IPS-11a (cell line): ENCODE data around the gene AKR1C4.
"Not testable (repeated sequence)": the region's sequence is repeated elsewhere in the genome, so short reads cannot be mapped to it uniquely, and the experiment has no call there.

Source experiments
- H3K4me3 ChIP-seq: one replicate; pipeline ENCODE4 v1.5.1; 2013; ENCODE audit warnings: low read depth, low read length, control low read depth

The AKR1C4 gene

DNA sequence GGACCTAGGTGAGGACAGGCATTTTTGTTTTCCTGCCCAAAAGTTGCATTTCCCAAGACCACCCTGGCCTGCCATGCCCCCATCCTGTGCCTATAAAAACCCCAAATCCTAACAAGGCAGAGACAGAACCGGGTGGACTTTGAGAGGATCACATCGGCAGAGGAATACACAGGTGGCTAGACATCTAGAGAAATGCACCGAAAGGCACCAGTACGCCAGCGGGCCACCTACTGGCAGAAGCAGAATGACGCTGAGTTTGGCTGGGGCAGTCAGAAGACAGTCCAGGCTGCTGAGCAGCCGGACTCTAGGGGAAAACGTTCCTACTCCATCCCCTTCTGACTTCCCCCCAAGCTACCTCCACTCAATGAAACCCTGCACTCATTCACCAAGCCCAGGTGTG, 2.8 kb downstream of the AKR1C4 start:
- no peak overlapping the region for H3K4me3 ChIP-seq

DNA sequence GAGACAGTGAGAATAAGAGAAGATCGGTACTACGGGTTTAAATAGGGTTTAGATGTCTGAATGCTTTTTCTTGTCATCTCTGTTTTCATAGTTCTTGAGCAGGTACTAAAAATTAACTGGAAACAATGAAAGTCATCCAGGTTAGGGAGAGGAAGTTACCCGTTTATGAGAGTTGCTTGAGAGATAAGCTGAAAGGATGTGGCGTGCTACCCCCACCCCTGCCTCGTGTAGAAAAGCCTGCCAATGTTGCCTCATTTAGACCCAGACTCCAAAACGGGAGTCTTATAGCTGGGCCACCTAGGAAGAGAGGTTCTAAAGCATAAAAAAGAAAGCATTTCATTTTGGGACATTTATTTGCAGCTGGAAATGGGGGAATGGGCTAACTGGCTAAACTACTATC, 10.2 kb downstream of the AKR1C4 start:
- H3K4me3 ChIP-seq, result no peak overlapping the region

DNA sequence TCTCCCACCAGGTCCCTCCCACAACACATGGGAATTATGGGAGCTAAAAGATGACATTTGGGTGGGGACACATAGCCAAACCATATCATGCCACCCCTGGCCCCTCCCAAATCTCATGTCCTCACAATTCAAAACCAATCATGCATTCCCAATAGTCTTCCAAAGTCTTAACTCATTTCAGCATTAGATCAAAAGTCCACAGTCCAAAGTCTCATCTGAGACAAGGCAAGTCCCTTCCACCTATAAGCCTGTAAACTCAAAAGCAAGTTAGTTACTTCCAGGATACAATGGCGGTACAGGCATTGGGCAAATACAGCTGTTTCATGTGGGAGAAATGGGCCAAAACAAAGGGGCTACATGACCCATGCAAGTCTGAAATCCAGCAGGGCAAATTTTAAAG, 13.1 kb downstream of the AKR1C4 start:
- H3K4me3 ChIP-seq, result not testable (repeated sequence)

DNA sequence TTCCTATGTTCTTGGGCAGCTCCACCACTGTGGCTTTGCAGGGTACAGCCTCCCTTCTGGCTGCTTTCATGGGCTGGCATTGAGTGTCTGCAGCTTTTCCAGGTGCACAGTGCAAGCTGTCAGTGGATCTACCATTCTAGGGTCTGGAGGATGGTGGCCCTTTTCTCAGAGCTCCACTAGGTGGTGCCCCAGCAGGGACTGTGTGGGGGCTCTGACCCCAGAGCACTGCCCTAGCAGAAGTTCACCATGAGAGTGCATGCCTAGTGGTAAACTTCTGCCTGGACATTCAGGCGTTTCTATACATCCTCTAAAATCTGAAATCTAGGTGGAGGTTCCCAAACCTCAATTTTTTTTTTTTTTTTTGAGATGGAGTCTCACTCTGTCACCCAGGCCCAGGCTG, 13.6 kb downstream of the AKR1C4 start:
- H3K4me3 ChIP-seq, result not testable (repeated sequence)

DNA sequence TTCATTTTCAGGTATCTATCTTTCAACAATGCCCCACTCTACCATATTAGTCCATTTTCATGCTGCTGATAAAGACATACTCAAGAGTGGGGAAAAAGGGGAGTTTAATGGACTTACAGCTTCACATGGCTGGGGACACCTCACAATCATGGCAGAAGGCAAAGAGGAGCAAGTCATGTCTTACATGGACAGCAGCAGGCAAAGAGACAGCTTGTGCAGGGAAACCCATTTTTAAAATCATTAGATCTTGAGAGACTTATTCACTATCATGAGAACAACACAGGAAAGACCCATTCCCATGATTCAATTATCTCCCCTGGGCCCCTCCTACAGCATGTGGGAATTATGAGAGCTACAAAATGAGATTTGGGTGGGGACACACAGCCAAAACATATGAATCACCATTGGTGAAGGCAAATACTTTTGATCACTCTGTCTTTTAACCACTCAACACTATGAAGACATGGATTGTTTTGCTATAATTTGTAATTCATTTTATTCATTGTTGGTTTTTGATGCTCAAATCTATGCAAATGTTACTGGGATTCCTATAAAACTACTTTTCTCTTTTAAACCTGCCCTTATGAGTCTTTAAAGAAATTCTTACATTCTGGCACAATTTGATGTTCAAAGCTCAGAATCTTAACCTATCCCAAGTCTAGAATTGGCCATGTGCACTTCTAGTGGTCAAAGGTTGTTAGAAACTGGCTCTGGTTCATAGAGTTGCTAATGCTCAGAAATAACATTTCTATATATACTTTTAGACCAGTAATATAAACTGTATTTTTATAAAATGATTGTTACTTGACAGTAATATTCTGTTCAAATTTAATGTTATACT, 15.3 kb downstream of the AKR1C4 start:
- no peak overlapping the region for H3K4me3 ChIP-seq

DNA sequence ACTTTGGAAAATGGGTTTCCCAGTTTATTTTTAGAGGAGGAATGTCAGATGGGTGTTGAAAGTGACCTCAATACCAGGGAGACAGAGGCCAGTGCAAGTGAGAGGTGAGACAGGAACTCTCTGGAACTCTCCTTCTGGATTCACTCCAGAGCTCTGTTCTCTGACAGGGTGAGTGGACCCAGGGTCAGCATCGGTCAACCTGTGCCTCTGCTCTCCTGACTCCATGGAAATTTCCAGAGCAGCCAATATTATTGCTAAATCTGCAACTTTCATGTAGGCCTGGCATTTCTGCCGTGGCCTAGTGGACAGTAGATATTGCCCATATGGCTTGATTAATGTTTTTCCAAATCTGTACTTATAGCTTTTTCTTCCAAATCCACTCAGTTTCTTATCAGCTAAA, 20.2 kb downstream of the AKR1C4 start:
- H3K4me3 ChIP-seq, result no peak overlapping the region

DNA sequence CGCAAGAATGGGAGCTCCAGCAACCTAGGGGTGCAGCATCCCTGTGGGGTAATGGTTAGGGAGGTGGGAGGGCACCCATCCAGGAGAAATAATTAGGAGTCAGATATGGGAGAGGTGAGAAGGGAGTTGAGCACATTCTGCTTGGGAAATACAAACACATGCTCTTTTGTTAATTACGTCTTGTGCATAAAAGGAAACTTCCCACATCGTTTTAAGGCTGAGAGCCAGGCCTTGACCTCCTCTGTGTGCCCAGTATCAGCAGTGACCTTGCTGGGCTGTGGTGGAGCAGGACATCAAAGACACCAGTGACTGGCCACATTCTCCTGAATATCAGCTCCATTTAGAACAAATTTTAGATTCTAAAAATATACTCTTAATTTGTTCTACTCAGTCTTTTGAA, 22.6 kb downstream of the AKR1C4 start:
- no peak overlapping the region for H3K4me3 ChIP-seq

DNA sequence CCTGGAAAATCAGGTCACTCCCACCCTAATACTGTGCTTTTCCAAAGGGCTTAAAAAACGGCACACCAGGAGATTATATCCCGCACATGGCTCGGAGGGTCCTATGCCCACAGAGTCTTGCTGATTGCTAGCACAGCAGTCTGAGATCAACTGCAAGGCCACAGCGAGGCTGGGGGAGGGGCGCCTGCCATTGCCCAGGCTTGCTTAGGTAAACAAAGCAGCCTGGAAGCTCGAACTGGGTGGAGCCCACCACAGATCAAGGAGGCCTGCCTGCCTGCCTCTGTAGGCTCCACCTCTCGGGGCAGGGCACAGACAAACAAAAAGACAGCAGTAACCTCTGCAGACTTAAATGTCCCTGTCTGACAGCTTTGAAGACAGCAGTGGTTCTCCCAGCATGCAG, 26.3 kb downstream of the AKR1C4 start:
- not testable (repeated sequence) for H3K4me3 ChIP-seq

DNA sequence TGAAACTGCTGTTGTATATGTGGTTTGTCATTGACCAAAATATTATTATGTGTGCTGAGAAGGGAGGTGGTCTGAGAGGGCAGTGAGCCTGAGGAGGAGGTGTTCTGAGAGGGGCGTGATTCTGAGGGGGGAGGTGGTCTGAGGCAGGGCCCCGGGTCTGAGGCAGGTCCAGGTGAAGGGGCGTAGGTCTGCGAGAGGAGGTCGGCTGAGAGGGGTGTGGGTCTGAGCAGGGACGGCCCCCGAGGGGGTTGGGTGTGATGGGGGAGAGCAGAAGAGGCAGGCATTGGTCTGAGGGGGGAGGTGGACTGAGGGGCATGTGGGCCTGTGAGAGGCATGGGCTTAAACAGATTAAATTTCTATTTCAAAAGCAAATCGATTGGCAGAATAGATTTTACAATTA, 32.4 kb downstream of the AKR1C4 start:
- H3K4me3 ChIP-seq, result no peak overlapping the region

DNA sequence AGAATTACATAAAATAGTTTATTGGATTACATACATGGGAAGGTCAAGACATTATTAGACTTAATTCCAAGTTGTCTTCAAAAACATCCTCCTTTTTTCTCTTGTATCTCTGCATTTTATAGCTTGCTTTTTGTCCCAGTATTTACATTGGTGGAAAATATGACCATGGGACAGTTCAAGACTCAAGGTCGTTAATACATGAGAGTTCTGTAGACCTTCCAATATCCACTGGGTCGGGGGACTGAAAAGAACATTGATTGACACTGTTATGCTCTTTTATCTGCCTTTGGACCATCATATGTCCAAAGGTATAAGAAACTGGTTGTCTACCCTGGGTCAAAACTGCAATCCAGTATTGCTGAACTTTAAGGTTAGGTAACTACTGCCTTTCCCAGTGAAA, 36.7 kb downstream of the AKR1C4 start:
- no peak overlapping the region for H3K4me3 ChIP-seq

DNA sequence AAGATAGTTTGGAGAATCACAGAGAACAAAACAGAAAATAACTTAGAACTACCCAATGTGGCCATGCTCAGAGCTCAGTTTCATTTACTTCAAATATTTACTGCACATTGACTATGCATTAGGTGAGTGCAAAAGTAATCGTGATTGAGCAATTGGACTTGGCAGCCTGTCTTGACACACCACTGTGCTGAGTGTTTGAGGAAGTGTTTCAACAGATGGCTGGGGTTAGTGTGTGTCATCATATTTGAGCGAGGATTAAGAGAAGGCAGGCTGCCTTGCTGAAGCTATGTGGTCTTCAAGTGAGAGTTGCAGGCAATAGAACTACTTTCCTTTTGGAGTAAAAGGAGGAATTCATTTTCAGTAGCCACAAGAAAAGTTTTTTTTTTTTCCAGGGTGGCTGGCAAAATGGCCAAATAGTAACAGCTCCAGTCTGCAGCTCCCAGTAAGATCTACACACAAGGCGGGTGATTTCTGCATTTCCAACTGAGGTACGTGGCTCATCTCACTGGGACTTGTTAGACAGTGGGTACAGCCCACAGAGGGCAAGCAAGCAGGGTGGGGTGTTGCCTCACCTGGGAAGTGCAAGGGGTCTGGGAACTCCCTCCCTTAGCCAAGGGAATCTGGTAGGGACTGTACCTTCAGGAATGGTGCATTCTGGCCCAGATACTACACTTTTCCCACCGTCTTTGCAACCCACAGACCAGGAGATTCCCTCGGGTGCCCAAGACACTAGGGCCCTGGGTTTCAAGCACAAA, 37.6 kb downstream of the AKR1C4 start:
- H3K4me3 ChIP-seq, result no peak overlapping the region

DNA sequence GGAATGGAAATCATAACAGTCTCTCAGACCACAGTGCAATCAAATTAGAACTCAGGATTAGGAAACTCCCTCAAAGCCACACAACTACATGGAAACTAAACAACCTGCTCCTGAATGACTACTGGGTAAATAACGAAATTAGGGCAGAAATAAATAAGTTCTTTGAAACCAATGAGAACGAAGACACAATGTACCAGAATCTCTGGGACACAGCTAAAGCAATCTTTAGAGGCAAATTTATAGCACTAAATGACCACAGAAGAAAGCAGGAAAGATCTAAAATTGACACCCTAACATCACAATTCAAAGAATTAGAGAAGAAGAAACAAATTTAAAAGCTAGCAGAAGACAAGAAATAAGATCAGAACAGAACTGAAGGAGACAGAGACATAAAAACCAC, 40.9 kb downstream of the AKR1C4 start:
- H3K4me3 ChIP-seq, result not testable (repeated sequence)

DNA sequence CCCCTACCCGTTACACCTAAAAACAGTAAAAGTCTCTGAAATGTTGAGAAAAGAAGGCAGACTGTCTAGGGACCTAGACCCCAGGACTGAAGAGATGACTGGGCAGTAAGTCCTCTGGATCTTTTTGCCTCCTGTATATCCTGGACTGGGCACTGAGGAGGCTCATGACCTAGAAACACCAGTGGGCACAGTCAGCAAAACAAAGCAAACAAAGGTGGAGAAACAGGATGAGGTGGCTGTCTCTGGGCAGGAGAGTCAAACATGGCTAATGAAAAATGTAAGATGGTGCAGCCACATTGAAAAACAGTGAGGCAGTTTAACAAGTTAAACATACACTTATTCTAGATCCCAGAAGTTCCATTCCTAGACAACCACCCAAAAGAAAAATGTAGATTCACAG, 45.9 kb downstream of the AKR1C4 start:
- no peak overlapping the region for H3K4me3 ChIP-seq

DNA sequence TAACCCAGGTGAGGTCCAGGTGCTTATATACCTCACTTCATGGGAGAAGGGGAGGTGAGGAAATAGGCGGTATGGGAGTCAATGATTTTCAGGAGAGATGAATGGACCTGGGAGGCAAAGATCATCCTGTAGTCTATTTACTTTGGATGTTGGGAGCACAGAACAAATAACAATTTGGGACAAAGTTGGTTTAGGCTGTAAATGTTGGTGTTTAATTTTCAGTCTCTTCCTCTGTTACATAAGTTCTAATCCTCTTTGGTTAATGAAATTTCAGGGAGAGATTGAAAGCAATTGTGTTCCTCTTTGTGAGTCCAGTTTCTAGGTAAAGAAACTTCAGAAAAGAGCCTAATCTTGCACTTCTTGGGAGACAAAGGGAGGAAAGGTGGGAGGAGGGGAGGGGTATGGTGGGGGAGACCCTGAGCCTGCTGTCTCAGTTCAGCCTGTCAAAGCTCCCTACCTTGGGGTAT, 46.9 kb downstream of the AKR1C4 start:
- H3K4me3 ChIP-seq, result no peak overlapping the region

DNA sequence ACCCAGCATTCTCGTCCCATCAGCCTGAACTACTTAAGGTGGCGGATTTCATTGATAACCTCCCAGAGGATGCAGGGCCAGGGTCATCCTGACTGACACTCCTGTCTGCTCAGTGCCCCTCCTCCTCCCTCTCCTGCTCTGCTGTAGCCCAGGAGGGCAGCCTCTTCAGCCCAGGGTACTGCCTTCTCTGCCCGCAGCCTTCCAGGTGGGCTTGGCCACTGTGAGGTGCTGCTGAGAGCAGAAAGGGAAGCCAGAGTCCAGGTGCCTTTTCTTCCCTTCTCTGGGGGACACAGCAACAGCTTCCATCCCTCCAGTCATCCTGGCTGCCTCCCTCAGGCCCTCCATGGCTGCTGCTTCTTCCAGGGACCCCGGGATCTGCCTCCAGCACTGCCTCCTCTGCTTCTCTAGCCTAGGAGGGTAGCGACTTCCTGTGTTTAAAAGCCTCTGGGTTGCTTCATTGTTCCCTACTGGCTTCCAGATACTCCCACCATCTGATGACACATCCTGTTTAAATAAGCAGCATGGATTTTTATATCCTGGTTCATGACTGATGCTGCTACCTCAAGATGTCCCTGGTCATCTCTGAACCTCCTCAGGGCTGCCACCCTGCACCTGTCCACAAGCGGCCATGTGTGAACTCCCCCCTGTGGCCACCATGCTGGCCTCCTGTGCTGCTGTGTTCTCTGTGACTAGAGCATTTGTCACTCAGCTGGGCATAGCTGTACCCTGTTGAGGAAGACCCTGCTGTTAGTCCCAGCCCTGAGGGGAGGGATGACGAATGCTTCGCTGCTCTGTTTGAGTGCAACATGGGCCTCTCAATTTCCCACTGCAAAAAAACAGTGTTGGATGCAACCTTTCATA, 55.8 kb downstream of the AKR1C4 start:
- no peak overlapping the region for H3K4me3 ChIP-seq

DNA sequence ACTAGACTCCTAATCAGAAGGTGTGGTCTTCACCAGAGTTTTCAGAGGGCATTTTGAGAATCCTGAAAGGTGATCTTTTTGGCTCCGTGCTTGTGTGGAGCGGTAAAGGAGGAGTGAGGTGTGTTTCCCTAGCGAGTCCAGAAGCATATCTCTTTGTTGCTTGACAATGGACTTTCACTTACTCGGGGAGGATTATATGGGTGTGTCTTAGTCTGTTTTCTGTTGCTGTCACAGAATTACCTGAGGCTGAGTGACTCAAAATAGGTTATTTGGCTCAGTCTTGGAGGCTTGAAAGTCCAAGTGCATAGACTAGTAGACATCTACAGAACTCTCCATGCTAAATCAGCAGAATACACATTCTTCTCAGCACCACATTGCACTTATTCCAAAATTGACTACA, 57.9 kb downstream of the AKR1C4 start:
- no peak overlapping the region for H3K4me3 ChIP-seq

DNA sequence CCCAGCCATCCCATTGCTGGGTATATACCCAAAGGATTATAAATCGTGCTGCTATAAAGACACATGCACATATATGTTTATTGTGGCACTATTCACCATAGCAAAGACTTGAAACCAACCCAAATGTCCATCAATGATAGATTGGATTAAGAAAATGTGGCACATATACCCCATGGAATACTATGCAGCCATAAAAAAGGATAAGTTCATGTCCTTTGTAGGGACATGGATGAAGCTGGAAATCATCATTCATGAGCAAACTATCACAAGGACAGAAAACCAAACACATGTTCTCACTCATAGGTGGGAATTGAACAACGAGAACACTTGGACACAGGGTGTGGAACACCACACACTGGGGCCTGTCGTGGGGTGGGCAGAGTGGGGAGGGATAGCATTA, 61.1 kb downstream of the AKR1C4 start:
- H3K4me3 ChIP-seq, result not testable (repeated sequence)

DNA sequence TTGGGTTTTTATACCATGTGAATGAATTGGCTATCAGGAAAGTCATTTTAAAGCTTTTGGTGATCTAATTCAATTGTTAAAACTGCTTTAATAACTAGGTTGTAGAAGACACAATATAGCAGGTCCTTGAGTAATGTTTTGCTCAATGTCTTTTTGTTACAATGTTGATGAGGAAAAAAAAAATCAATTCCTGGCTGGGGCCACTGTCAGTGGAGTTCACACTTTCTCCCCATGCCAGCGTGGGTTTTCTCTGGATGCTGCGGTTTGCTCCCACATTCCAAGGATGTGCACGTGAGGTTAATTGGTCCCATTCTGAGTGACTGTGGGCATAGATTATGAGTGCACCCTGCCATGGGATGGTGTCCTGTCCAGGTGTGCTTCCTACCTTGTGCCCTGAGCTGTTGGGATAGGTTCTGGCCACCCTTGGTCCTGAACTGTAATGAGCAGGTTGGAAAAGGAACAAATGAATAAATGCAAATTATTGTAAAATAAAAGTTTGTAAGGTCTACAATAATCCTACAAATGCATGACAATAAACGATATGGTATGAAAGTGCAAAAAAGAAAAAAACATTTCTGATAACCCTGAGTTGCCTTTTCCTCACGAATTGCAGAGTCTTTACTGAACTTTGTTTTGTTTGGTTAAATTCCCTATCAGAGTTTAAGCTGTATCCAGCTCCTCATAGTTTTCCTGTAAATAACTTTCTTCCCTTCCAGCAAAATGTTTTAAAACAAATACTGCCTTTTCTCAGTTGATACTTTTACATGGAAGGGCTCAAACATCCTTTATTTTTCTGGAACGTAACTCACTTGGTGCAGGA, 62.7 kb downstream of the AKR1C4 start:
- no peak overlapping the region for H3K4me3 ChIP-seq

DNA sequence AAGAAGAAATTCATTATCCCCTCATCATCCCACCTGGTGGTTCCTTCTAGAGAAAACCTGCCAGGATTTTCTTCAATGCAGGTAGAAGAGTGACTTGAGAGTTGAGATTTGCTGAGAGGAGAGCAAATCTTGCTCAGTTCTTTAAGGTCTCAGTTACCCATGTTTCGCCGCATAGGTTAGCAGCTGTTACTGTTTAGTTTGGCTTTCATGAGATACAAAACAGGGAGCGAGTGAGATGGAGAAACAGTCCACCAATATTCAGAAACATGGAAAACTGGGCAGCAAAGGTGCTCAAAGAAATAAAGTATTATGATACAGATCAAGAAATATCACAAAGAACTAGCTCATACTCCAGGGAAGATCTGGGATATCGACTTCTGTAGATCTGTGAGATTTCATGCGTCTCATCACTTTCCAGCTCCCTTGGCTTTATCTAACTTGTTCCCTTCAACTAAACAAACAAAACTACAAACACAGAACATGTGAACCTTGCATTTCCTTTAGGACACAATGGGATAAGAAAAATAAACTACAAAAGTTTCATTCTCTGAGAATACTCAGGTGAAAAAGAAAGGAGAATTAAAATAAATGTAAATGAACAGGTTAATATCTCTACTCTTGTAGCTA, 63.4 kb downstream of the AKR1C4 start:
- no peak overlapping the region for H3K4me3 ChIP-seq

DNA sequence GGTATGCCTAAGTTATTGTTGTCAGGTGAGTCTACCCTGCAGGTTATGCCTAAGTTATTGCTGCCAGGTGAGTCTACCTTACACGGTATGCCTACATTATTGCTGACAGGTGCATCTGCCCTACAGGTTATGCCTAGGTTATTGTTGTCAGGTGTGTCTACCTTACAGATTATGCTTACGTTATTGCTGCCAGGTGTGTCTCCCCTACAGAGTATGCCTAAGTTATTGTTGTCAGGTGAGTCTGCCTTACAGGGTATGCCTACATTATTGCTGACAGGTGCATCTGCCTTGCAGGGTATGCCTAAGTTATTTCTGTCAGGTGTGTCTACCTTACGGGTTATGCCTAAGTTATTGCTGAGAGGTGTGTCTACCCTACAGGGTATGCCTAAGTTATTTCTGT, 64.2 kb downstream of the AKR1C4 start:
- H3K4me3 ChIP-seq, result no peak overlapping the region
